Muscle of back (tissue), 11 donors: ENCODE measurements around the gene LIPK. TPM values are rescaled to one million over a fixed set of nuclear protein-coding genes. Genes with fewer than 3 reads are reported as not detected.

Experiments used
- DNase-seq, 3 donors: peaks; one replicate each; pipeline versions ENCODE4 v3.0.0 to v3.0.0-alpha.2; 2013
- polyA plus RNA-seq, 10 donors: library from polyadenylated mRNA; unstranded; fragments of 120-200 nt; gene quantifications; one replicate each; pipeline ENCODE4 v1.2.1, GENCODE V29; 2013; ENCODE audit not compliant: insufficient read length in 10 of 10

The LIPK gene
- polyA plus RNA-seq, 10 donors, result 0.51 to 0.53 TPM; not detected in 8

DNA sequence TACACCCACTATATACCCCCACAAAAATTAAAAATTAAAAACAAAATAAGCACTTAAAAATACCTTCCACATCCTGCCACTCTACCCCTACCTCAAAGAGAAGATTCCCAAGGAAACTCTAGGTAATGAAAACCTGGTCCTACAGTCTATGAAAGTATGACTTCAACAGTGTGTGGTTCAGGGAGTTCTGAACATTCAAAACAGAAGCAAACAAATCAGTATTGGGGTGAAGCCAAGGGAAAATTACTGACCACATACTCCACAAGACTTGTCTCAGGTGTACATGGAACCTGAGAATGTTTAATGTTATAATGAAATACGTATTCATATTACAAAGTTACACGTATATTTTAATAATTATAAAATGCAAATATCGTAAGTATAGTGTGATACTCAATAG is 76.2 kb downstream of the LIPK start:
- DNase-seq, result no peak

DNA sequence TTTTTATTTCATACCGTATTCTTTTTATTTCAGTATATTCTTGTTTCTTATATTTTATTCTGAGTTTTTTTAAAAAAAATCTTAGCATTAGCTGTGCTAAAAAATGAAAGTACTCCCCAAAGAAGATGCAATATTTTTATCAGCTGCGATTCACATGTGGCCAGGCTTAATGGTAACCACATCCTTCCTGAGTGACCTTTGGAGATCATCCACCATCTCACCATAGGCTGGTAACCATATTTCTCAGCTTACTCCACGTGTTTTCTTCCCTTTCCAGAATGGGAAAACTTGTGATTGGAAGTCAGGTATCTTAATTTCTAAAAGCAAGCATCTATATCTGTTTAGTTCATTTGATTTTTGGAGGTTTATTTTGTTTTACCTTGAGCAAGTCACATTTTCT is 77.7 kb downstream of the LIPK start:
- no peak for DNase-seq

DNA sequence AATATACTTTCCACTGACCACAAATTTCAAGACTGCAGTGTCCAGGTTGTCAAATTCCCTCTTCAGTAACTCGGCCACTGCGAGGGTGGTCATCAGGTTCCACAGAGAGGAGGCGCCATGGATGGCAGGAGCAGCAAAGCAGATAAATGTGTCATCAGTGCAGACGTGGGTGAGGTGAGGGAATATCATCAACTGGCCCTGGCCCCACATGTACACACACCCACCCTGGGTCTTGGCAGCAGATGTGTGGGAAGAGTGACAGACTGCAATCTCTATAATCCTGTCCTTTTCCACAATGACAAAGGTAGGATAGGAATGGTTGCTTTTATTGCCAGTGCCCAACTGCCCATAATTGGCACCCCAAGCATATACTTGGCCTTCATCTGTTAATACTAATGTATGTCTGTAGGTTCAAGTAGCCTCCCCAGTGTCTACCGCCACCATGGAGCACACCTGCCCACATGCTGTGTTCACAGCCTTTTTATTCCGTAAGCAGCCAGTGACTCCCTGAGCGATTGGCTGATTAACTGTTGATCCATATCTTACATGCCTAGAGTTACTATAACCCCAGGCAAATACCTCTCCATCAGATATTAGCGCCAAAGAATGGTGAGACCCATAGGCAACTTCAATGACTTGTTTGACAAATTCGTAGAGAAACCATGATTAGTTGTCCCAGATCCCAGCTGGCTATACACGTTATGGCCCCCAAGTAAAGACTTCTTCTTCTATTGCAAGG is 80.2 kb downstream of the LIPK start:
- DNase-seq, result no peak

DNA sequence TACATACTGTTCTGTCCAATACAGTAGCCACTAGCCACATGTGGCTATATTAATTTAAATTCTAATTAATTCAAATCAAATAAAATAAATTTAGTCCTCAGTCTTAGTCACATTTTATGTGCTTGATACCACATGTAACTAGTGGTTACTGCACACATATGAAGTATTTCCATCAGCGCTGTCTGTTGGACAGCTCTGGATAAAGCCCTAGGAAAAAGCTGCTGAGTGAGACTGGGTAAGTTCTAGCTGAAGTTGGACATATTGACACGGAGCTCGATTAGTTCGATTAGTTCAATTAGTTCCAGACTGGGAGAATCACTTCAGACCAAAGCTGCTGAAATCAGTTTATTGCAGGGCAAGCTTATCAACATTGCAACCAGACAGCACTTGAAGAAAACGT is 81.4 kb downstream of the LIPK start:
- no peak for DNase-seq

DNA sequence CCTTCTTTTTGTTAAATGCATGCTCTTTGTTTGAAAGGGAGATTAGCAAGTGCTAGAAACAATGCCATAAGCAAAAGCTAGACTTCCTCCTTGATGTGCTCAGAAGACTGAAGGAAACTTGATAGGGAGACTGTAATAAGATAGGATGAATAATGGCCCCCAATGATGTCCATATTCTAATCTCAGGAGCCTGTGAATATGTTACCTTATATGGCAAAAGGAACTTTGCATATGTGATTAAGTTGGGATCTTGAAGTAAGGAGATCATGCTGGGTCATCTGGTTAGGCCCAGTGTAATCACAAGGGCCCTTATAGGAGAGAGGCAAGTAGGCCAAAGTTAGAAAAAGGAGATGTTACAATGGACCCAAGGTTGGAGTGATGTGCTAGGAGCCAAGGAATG is 82.9 kb downstream of the LIPK start:
- DNase-seq, result no peak

DNA sequence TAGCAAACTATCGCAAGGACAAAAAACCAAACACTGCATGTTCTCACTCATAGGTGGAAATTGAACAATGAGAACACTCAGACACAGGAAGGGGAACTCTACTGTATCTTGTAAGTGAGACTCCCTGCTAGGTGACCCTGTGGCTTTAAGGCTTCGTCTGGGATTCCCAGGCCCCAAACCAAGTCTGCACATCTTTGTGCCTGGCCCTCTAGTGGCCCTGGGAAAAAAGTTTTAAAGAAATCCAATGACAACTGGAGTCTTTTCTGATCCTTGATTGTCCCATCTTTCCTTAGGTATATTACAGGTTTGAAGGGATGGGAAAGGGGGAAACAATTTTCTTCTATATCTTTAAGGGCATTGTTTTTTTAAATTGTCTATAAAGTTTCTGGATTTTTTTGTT is 85.9 kb downstream of the LIPK start:
- DNase-seq, result no peak

DNA sequence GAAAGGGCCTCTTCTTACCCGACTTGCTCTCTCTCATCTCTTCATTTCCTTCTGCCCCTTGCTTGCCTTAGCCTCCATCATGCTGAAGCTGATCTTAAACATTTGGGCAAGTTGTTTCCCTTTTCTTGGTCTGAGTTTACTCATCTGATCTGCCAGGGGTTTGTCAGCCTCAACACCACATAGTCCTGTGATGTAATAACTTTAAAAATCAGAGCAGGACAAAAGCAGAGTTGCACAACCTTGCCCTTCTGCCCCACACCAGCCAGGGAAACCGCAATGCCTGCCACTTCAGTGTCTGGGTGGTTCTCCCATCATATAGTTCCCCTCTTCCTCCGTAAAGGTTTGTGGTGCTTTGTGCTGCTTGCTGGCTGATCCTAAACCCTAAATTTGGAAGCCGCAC is 86.6 kb downstream of the LIPK start:
- DNase-seq, result peak in 2 of 3 donors; percentile 3 to 24

DNA sequence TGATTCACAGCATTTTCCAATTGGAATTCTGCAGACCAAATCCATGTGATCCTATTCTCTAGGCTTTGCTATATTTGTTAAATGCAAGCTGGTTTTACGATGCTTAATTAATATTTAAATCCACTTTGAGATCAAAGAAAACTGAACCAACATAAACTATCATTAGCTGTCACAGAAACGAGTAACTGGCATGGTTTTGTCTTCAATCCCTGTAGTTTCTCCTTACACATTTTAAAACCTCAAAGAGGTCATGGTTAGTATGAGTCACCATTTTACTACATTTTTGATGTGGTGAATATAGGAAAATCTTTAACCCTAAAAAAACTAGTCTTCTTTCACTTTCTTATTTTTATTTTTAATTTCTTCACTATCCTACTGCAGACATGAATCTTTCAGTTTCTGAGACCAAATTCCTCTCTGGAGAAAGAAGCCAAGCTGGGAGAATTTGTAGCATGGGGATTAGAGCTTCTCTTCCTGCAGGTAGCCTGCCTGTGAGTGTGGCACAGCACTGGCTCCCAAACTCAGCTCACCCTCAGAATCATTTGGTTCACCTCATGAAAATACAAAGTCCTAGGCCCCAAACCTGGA is 87.8 kb downstream of the LIPK start:
- DNase-seq, result no peak

DNA sequence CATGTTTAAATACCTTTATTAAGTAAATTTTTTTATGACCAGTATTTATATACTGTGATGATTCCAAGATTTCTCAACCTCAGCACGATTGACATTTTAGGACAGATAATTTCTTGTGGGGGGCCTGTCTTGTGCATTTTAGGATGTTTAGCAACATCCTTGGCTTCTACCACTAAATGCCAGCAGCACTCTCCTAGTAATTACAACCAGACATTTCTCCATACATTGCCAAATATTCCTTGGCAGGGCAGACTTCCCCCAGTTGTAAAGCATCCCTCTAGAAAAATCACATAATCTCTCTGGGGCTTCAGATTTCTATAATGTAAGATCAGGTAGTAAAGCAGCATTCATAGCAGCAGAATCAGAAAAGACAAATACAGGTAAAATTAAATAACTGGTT is 88.7 kb downstream of the LIPK start:
- no peak for DNase-seq

DNA sequence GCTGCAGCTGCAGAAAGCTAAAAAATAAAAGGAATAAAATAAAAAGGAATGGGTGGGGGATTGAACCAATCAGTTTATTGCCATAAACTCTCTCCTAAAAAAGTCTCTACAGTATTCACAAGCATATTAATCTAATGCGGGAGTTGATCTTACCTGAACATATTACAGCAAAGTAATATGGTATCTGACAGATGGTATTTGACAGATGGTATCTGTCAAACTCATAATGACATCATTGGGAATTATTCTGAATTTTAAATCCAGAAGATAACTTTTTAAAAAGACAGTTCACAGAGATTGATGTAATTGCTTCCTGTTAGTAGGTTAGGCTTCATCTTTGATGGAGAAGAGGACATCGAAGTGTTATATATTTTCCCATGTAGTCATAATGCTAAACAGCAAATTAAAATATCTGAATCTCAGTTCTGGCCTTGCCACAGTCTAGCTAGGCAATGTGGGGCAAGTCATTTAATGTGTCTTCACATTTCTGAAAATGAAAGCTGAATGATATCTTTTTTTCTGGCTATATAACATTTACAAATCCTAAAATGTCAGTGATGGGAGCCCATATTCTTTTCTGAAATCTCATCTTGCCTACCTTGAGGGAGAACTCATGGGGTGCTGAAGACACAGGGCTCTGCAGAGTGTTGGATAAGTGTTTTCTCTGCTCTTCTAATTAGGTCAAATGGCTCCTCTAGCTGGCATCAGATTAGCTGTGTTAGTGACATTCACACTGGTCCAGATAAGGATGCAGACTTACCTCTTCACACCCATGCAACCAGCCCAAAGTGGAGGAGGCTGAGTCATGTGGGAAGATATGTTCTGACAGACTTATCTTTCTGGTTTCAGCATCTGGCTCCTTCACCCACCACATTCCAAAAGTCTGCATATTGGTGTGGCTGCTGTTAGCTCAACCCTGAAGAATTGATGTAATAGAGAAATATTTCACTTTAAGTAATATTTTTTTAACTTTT is 94.4 kb downstream of the LIPK start:
- peak in 1 of 3 donors; percentile 22 for DNase-seq

Other genes with a start within 250 kb of the LIPK start
- gene RNLS, start 122.9 kb upstream of the LIPK start, polyA plus RNA-seq, result 1 to 10 TPM; 2.1 to 4.1 (median 3.2) TPM
- under 1 TPM in 1 of 10 donors, not detected in 9; 0.08 TPM for gene LIPJ, start 119.5 kb upstream of the LIPK start, polyA plus RNA-seq
- gene LIPF, start 41.8 kb upstream of the LIPK start, polyA plus RNA-seq, result not detected
- 1 to 10 TPM in 1 of 10 donors, under 1 TPM in 2, not detected in 7; 0.13 to 1.8 (median 0.38) TPM for gene LIPN, start 53.8 kb downstream of the LIPK start, polyA plus RNA-seq
- gene LIPM, start 96.5 kb downstream of the LIPK start, polyA plus RNA-seq, result 1 to 10 TPM in 1 of 10 donors, not detected in 9; 1.8 TPM
- under 1 TPM in 4 of 10 donors, not detected in 6; 0.13 to 0.98 (median 0.23) TPM for gene ANKRD22, start 145.6 kb downstream of the LIPK start, polyA plus RNA-seq
- 10 to 100 TPM in 1 of 10 donors, 1 to 10 TPM in 9; 5.0 to 10.5 (median 7.7) TPM for gene STAMBPL1, start 174.0 kb downstream of the LIPK start, polyA plus RNA-seq
- 100 to 1,000 TPM; 225 to 305 (median 232) TPM for gene ACTA2, start 246.5 kb downstream of the LIPK start, polyA plus RNA-seq